HG03460 (cell line): ENCODE data around the gene MOGAT1.
"Not testable (repeated sequence)": the region's sequence is repeated elsewhere in the genome, so short reads cannot be mapped to it uniquely, and the experiment has no call there.

Experiments used
- ATAC-seq: cut with Tn5 transposase; IDR thresholded peaks from one replicate; pipeline ENCODE4 v1.9.1; 2021; ENCODE audit not compliant: unreplicated experiment

MOGAT1 gene

DNA sequence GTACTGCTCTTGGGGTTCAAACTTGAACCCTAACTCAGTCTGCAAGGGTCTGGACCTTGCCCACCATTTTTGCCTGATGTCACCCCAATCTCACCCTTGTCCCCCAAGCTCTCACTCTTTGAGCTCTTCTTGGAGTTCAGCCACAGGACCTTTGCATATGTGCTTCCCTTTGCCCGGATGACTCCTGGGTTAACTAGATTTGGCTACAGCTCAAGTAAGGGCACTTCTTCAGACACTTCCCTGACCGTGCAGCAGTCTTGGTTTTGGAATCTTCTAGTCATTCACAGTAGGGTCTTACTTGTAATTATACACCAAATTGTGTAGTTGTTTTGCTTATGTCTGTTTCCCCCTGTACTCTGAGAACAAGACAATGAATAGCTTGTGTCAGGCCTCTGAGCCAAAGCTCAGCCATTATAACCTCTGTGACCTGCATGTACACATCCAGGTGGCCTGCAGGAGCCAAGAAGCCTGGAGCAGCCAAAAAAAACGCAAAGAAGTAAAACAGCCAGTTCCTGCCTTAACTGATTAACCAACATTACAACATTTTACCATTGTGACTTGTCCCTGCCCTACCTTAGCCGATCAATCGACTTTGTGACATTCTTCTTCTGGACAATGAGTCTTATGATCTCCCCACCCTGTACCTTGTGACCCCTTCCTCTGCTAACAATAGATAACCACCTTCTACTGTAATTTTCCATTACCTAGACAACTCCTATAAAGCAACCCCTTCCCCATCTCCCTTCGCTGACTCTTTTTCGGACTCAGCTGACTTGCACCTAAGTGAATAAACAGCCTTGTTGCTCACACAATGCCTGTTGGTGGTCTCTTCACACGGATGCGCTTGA, 1.0 kb upstream of the MOGAT1 start:
- ATAC-seq = no peak

GRCh38 chr2:222672068-222672401, 577 bp downstream of the MOGAT1 start:
- ATAC-seq = no peak

- ATAC-seq = no peak
Observed at GRCh38 chr2:222673273-222673672, 1.8 kb downstream of the MOGAT1 start.

DNA sequence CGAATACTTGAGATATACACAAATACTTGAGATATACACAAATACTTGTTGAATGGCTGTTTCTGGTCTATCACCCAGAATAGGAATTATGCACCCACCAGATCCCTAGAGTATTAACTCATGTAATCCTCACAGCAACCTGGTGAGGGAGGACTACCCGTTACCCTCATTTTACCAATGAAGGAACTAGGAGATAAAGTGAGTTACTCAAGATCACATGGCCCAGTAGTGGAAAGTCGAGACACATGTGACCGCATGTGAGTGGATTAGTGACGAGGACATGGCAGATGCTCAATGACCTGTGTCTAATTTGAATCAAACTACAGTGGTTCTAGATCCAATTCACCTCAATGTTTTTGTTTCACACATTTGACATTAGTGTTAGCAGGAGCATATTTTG, 2.4 kb downstream of the MOGAT1 start:
- no peak for ATAC-seq

DNA sequence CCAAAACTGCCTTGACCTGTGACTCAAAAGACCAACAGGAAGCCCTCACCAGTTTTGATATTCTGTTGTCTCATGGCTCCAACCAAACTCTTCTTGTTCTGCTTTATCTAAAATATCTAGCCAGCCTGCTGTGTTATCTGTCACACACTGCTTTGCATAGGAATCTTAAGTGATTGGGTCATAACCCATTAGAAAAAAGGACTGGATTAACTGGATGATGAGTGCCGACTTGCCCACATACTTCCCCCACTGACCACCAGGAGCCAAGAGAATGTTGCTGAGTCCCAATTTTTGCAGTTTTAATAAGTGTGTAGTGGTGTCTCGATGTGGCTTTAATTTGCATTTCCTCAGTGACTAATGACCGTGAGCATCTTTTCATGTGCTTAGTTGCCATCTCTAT, 6.5 kb downstream of the MOGAT1 start:
- ATAC-seq = no peak

- no peak for ATAC-seq
Observed at GRCh38 chr2:222683805-222684204, 12.3 kb downstream of the MOGAT1 start.

- no peak for ATAC-seq
Observed at GRCh38 chr2:222686086-222686750, 14.8 kb downstream of the MOGAT1 start.

- no peak for ATAC-seq
Observed at GRCh38 chr2:222688917-222689316, 17.5 kb downstream of the MOGAT1 start.

DNA sequence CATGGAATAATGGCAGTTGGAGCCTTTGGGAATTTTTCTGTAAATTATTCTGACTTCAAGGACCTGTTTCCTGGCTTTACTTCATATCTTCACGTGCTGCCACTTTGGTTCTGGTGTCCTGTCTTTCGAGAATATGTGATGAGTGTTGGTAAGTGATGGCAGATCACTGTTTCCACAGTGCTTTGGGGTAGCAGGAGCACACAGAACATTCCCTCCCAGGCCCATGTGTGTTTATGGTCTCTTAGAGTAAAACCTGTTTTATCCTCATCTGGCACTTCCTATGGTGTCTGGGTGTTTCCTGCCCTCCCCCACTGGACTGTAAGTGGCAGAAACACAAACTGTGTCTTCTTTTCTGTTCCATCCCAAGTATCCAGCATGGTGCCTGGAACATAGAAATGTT, 17.9 kb downstream of the MOGAT1 start:
- no peak for ATAC-seq

DNA sequence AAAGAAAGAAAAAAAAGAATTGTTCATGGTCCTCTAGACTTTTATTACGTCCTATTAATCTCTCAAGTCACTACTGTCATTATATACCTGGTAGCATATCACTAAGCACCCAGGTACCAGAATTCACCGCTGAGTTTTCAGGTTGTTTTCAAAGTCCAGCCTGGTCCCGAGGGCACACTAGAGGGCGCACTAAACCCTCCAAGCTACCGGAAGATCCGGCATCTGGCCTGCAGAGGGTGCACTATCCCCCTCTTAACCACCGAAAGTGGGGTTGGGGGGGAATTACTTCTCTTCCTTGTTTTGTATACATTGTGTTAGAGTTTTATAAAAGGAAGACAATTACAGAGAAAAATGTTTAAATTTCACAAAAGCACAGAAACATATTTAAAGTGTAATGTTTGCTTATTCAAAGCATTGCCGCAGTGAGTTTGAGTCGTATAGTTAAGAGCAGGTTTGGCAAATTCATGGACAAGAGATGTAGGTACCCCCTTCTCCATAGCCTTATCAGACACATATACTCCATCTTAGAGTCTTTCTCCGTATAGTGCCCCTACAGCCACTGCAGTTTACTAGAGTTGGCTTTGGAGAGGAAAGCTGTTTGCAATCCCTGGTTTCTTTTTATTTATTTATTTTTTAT, 19.2 kb downstream of the MOGAT1 start:
- ATAC-seq = peak; percentile 96

DNA sequence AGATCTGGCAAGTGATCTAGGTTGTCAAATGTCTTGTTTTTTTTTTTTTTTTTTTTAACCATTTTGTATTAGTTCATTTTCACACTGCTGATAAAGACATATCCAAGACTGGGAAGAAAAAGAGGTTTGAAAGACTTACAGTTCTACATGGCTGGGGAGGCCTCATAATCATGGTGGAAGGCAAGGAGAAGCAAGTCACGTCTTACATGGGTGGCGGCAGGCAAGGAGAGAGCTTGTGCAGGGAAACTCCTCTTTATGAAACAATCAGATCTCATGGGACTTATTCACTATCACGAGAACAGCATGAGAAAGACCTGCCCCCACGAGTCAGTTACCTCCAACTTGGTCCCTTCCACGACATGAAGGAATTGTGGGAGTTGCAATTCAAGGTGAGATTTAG, 22.0 kb downstream of the MOGAT1 start:
- not testable (repeated sequence) for ATAC-seq

GRCh38 chr2:222693837-222694236, 22.4 kb downstream of the MOGAT1 start:
- ATAC-seq = peak; percentile 69

DNA sequence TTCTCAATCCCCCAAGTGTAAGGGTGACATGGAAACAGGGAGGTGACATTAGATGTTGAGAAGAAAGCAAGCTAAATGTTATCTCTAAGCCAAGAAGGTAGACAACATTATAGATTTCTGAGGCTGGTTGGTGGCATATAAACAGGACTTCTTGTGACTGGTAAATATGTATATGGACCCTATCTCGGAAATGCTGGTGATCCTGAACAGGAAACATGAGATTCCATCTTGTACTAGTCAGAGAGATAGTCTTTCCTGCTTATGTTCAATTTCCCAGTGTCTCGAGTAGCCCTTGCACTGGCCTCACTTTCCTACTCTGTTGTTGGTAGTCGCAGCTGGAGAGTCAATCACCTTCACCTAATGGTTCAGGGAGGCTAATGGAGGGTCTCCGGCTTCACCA, 26.8 kb downstream of the MOGAT1 start:
- ATAC-seq = no peak

DNA sequence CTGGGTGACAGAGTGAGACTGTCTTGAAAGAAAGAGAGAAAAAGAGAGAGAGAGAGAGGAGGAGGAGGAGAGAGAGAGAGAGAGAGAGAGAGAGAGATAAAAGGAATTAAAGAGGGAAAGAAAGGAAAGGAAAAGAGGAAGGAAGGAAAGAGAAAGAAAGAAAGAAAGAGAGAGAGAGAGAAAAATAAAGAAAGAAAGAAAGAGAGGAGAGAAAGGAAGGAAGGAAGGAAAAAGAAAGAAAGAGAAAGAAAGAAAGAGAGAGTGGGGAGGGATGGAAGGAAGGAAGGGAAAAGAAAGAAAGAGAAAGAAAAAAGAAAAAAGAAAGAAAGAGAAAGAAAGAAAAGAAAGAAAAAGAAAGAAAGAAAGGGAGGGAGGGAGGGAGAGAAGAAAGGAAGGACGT, 29.8 kb downstream of the MOGAT1 start:
- ATAC-seq = no peak

DNA sequence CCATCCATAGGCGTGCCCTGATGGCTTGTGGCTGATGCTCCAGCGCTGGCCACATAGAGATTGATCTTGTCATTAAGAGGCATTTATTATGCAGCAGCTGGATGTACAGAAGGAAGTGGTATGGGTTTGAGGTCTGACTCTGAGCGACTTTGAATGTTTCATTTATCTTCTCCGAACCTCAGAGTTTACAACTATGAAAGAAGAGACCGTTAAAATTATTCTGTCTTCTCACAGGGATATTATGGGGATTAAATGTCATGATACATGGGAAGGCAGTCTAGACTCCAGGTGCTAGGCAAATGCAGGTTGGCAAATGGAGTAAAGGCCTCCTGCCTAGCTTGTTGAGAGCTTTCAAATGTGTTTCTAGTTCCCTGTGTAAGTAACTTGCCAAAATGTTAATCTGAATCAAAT, 30.3 kb downstream of the MOGAT1 start:
- no peak for ATAC-seq

DNA sequence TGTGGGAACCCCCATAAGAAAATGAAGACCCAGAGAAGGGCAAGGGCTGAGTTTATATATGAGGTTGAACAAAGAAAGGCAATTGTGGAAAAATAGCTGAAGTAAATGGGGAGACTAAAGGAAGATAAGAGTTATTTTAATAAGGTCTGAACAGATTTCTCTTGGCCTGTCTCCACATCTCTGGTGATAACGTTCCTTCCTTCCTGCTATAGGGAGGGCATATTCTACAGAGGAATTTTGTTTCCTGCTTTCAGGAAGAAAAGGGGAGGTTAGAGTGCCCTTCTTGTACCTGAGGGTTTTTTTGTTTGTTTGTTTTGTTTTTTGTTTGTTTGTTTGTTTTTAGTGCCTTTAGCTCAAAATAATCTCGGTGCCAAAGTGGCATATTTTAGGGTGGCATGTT, 31.6 kb downstream of the MOGAT1 start:
- ATAC-seq = no peak

- no peak for ATAC-seq
Observed at GRCh38 chr2:222703886-222704285, 32.4 kb downstream of the MOGAT1 start.

- ATAC-seq = no peak
Observed at GRCh38 chr2:222706616-222707015, 35.2 kb downstream of the MOGAT1 start.

- no peak for ATAC-seq
Observed at GRCh38 chr2:222707102-222707688, 35.7 kb downstream of the MOGAT1 start.

DNA sequence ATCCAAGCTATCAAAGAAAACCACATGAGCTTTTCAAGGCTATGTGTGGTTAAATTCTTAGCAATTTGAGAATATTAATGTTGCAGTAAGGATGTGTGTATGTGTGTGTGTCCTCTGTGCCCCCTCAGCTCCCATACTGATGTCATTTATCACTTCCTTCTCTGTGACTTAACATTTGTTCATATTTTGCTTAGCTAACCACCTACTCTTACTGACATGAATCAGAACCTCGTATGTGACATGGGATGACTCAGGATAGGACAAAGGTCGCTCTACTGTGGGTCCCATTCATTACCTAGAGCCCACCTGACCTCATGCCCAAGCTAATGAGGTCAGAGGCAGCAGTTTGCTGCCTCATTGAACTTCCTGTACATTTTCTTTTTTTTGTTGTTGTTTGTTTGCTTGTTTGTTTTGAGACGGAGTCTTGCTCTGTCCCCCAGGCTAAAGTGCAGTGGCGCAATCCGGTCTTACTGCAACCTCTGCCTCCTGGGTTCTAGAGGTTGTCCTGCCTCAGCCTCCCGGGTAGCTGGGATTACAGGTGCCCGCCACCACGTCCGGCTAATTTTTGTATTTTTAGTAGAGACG, 36.3 kb downstream of the MOGAT1 start:
- no peak for ATAC-seq

- no peak for ATAC-seq
Observed at GRCh38 chr2:222708274-222708710, 36.8 kb downstream of the MOGAT1 start.
